HG03060 (cell line): ENCODE data around the gene POLR1D.
A peak's percentile ranks its signal among the peaks of the same experiment; 100 is the strongest.
"Not testable (repeated sequence)": the region's sequence is repeated elsewhere in the genome, so short reads cannot be mapped to it uniquely, and the experiment has no call there.

ENCODE experiments used
- ATAC-seq: cut with Tn5 transposase; IDR thresholded peaks from one replicate; pipeline ENCODE4 v1.9.1; 2021; ENCODE audit warnings: low read depth, moderate number of reproducible peaks; ENCODE audit not compliant: unreplicated experiment

Gene POLR1D

GRCh38 chr13:27613628-27614027 is 8.1 kb upstream of the POLR1D start:
- no peak for ATAC-seq

GRCh38 chr13:27617881-27618321 is 3.8 kb upstream of the POLR1D start:
- no peak for ATAC-seq

GRCh38 chr13:27619093-27619727 is 2.5 kb upstream of the POLR1D start:
- ATAC-seq: no peak

GRCh38 chr13:27619728-27620376 is 1.8 kb upstream of the POLR1D start:
- ATAC-seq: peak; percentile 14

- ATAC-seq: peak; percentile 76
These were observed 1.1 kb upstream of the POLR1D start, which contains the start of gene LNX2 for GRCh38 chr13:27620377-27621115. LNX2 (minus strand) TSS chr13:27620529; CDS start chr13:27581703, 38,826 bp downstream.

GRCh38 chr13:27621116-27621365 is 651 bp upstream of the POLR1D start:
- no peak for ATAC-seq

GRCh38 chr13:27622102-27622820 is 569 bp downstream of the POLR1D start:
- ATAC-seq: no peak

- no peak for ATAC-seq
These were observed 1.2 kb downstream of the POLR1D start for GRCh38 chr13:27622881-27623280.

- no peak for ATAC-seq
These were observed 2.4 kb downstream of the POLR1D start for GRCh38 chr13:27624071-27624470.

GRCh38 chr13:27625839-27626238 is 4.1 kb downstream of the POLR1D start:
- ATAC-seq: no peak

GRCh38 chr13:27627380-27627779 is 5.7 kb downstream of the POLR1D start:
- no peak for ATAC-seq

- no peak for ATAC-seq
These were observed 6.4 kb downstream of the POLR1D start for GRCh38 chr13:27628081-27628480.

GRCh38 chr13:27628766-27629165 is 7.1 kb downstream of the POLR1D start:
- ATAC-seq: not testable (repeated sequence)

- ATAC-seq: no peak
These were observed 9.5 kb downstream of the POLR1D start for GRCh38 chr13:27631156-27631555.

- ATAC-seq: no peak
These were observed 10.0 kb downstream of the POLR1D start for GRCh38 chr13:27631665-27632064.

- ATAC-seq: no peak
These were observed 10.5 kb downstream of the POLR1D start for GRCh38 chr13:27632214-27632613.

- no peak for ATAC-seq
These were observed 11.0 kb downstream of the POLR1D start for GRCh38 chr13:27632648-27633047.

GRCh38 chr13:27634231-27634630 is 12.5 kb downstream of the POLR1D start:
- no peak for ATAC-seq

GRCh38 chr13:27634791-27635190 is 13.1 kb downstream of the POLR1D start:
- ATAC-seq: no peak

- ATAC-seq: no peak
These were observed 13.6 kb downstream of the POLR1D start for GRCh38 chr13:27635266-27635665.
